GM19438 (cell line): ENCODE results near the gene CDK4.
"Not testable (repeated sequence)": the region's sequence is repeated elsewhere in the genome, so short reads cannot be mapped to it uniquely, and the experiment has no call there.

Experiments
- ATAC-seq: cut with Tn5 transposase; IDR thresholded peaks from one replicate; pipeline ENCODE4 v1.9.1; 2021; ENCODE audit warnings: low read depth; ENCODE audit not compliant: unreplicated experiment

Gene CDK4

GRCh38 chr12:57727758-57728395 lies 24.2 kb downstream of the CDK4 start:
- ATAC-seq, result no peak

DNA sequence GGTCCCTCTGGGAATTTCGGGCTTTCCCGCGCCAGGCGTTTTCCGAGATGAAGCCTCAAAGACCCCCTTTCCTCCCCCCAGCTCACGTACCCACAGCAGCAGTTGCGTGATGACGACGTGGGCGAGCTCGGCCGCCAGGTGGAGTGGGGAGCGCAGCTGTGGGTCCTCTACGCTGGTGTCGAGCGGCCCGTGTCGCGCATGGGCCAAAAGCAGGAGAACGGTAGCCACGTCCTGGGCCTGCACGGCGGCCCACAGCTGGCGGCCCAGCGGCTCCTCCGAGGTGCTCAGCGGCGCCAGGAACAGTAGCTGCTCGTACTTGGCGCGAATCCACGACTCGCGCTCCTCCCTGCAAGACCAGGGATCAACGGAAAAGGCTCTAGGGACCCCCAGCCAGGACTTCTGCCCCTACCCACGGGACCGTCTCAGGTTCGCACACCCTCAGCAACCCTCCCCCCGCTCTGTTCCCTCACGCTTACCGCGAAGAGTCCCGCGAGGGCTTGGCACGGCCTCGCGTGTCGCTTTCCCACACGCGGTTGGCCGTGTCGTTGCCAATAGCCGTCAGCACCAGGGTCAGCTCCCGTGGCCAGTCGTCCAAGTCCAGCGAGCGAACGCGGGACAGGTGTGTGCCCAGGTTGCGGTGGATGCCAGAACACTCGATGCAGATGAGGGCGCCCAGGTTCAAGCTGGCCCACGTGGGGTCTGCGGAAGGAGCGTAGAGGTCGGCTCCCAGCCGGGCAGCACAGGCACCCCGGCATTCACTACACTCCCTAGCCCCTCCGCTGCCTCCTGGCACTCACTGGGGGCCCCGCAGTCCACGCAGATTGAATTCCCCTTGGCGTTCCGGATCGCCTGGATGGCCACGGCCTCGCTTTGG lies 25.0 kb downstream of the CDK4 start:
- no peak for ATAC-seq

DNA sequence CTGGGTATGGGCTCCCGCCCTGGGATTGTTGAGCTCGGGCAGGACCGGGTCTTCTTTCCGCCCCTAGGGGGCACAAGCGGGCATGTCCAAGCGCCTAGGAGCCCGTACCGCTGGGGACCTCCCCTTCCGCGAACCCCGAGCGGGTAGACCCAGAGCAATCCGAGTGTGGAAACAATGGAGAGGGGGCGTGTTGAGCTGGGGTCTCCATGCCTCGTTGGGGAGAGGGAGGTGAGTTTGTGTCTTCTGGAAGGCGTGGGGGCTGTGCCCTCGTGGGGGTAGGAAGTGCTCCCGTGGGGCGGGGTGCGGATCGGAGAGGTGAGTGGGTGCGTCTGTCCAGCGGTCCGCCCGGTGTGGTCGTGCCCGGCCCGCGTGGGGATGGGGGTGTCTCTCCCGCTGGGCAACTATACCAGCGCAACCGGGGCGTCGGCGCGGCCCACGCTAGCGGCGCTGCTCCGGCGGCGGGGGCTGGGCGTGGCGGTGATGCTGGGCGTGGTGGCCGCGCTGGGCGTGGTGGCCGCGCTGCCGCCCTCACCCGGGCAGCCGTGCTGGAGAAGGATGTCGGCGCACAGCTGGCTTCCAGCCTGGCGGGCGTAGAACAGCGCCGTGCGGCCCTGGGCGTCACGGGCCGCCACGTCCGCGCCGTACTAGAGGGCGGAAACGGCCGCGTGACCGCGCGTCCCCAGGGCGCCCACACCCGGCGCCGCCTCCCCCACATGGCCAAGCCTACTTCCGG lies 25.8 kb downstream of the CDK4 start:
- ATAC-seq, result no peak

- no peak for ATAC-seq
Measured at GRCh38 chr12:57725851-57726150, 26.3 kb downstream of the CDK4 start.

DNA sequence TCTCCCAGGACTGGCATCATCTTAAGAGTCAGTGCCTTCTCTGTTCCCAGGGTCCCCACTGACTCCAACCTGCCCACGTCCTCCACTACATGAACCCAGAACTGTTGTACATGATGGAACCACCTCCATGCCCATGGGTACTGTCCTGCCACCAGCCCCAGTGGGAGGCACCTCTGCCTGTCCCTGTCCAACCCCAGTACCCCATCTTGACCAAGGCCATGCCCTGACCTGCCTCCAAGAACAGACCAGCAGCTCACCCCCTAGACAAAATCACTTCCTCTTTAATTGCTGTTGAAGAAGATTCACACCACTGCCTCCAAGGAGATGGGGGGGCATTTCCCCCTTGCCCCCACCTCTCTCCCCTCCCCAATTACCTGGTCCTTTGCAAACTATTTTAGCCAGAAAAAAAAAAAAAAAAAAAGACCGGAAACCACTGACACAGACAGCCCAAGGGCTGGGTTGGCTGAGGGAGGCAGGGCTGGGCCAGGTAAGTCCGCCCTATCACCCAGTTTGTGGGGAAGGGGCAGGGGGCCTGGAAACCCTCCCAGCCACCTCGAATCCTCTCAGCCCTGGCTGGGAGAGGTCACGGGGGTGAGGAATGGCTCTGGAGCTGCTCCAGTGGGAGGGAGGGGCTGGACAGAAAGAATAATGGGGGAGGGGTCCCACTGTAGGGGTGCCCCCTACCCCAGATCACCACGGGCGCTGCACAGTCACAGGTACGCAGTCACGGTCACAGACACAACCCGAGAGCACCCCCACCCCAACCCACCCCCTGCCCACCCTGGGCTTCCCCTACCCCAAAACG lies 27.0 kb downstream of the CDK4 start:
- ATAC-seq, result no peak

DNA sequence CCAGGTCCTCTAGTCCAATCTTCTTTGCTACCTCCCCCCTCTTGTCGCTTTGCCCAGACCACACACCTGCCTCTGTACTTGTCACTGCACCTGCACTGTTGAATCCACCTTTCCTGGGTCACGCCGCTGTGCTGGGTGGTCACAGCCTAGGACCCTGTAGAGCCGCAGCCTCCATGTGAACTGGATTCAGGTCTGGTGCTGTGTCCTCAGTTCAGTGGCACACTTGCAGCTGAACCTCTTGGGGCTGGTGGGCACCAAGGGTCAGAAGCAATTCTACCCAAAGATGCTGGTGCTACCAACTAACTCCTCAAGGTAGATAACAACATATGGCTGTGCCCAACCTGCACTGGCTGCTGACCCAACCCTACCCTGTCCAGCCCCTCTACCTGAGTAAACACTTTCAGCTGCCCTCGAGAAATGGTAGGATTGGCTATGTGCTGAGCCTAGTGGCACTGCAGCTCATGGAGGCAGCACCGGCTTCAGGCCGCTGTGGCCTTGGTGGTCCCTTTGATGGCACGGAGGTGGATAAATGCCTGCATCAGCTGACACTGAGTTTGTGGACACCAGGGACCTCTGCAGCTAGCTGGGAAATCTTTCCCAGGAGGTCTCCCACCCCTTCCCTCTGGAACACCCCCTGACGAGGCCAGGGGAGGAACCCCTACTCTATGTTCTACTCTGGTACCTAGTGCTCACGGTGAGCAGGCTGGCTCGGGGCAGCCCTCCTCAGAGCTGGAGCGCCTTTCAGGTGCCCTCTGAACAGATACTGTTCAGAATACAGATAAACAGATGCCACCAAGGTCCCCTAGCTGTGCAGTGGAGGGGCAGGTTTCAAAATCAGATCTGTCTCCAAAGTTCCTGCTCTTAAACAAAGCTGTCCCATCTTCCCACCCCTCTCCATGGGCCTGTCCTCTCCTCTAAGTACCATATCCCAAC lies 27.8 kb downstream of the CDK4 start:
- no peak for ATAC-seq

GRCh38 chr12:57723630-57723962 lies 28.5 kb downstream of the CDK4 start:
- ATAC-seq, result no peak

- no peak for ATAC-seq
Measured at GRCh38 chr12:57722716-57723629, 29.1 kb downstream of the CDK4 start.

- ATAC-seq, result not testable (repeated sequence)
Measured at GRCh38 chr12:57721846-57722608, 30.1 kb downstream of the CDK4 start.

DNA sequence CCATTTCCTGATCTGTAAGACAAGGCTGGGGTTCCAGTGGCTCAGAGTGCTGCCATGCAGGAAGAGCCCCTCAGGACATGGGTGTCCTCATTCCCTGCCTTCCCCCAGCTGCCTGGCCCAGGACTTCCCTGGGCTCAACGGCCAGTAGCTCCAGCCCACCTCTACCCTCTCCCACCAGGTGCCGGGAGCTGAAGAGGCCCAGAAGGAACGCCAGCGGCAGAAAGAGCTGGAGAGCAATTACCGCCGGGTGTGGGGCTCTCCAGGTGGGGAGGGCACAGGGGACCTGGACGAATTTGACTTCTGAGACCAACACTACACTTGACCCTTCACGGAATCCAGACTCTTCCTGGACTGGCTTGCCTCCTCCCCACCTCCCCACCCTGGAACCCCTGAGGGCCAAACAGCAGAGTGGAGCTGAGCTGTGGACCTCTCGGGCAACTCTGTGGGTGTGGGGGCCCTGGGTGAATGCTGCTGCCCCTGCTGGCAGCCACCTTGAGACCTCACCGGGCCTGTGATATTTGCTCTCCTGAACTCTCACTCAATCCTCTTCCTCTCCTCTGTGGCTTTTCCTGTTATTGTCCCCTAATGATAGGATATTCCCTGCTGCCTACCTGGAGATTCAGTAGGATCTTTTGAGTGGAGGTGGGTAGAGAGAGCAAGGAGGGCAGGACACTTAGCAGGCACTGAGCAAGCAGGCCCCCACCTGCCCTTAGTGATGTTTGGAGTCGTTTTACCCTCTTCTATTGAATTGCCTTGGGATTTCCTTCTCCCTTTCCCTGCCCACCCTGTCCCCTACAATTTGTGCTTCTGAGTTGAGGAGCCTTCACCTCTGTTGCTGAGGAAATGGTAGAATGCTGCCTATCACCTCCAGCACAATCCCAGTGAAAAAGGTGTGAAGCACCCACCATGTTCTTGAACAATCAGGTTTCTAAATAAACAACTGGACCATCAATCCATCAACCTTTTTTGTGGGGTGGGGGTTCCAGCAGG lies 31.2 kb downstream of the CDK4 start:
- ATAC-seq, result no peak

DNA sequence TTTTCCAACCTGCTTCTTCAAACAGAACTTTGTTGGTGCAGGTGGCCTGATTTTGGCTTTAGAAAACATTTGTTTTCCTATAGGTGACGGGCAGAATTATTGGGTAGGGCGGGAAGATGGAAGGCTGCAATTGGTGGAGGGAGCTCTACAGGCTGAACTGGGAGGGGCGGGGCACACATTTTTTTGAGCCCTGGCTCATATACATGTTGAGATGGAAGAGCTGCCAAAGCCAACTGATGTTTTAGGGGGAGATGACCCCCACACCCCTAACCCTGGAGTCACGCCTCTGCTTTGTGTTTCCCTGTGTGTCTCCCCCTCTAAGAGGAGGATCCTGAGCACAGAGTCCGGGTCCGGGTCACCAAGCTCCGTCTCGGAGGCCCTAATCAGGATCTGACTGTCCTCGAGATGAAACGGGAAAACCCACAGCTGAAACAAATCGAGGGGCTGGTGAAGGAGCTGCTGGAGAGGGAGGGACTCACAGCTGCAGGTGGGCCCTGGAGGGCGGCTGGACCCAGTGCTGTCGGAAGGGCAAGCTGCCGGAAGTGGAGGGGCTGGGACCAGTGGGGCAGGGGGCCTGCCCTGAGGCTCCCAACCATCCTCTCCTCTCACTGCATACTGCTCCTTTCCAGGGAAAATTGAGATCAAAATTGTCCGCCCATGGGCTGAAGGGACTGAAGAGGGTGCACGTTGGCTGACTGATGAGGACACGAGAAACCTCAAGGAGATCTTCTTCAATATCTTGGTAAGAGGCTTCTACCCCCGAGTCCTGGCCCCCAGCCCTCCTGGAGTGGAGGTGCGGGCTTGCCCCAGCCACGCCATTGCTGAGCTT lies 32.1 kb downstream of the CDK4 start:
- ATAC-seq, result no peak

DNA sequence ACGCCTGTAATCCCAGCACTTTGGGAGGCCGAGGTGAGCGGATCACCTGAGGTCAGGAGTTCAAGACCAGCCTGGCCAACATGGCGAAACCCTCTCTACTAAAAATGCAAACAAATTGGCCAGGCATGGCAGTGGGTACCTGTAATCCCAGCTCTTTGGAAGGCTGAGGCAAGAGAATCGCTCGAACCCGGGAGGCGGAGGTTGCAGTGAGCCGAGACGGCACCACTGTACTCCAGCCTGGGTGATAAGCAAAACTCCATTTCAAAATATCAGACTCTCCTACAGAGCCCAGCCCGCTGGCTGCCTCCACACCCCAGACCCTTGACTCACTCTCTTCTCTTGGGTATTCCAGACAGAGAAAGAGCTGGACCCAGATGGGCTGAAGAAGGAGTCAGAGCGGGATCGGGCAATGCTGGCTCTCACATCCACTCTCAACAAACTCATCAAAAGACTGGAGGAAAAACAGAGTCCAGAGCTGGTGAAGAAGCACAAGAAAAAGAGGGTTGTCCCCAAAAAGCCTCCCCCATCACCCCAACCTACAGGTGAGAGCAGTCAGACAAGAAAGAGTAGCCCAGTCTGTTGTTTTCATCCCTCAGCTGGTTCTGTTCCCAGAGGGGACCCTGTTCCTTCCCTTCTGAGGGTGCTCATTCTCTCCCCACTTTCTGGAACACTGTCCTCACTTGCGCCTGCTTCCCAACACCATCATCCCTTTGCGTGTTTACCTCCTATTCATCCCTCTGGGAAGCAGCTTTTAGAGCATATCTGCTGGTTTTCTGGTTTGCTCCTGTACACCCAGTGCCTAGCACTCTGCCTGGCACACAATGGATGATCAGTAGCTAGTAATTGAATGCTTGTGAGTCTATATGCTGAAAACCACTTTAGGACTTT lies 33.2 kb downstream of the CDK4 start:
- ATAC-seq, result no peak

- ATAC-seq, result no peak
Measured at GRCh38 chr12:57717846-57718640, 34.1 kb downstream of the CDK4 start.

- ATAC-seq, result no peak
Measured at GRCh38 chr12:57717131-57717530, 35.0 kb downstream of the CDK4 start.
